ENCODE results near the gene LPAR2. TPM values are rescaled to one million over a fixed set of nuclear protein-coding genes. Genes with fewer than 3 reads are reported as not detected.

LPAR2 gene
- total and polyA plus RNA-seq, 10 of the 15 experiments (the other 5 are each of a cell fraction or from before 2014, with no cell fraction given), result 0.98 to 23.8 (median 10.2) TPM

DNA sequence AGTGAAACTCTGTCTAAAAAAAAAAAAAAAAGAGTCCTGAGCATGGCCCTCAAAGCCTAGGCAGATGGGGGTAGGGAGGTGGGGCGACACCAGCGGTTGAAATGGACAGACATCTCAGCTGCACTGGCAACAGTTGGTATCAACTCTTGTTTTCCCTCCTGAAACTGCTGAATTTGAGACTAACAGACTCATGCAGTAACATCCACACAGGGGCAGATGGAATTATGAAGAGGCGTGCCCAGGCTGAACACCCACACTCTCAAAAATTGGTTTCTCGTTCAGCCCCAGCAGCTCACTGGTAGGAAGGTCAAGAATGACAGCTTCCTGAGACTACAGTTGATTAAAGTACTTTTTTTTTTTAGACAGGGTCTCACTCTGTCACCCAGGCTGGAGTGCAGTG lies 33.6 kb downstream of the LPAR2 start:
- intact Hi-C loops (cut with micrococcal nuclease; ENCODE audit: unreplicated experiment), result no loop called here
- FAIRE-seq (no peak), DNase-seq (ENCODE audit: low read depth, low spot score) (no peak), ATAC-seq (no peak)
- RAD21 ChIA-PET (ENCODE audit: unreplicated experiment), result interaction anchor here (0.7 to 1.3 kb wide), 3 partner anchors 21 to 68 kb away, joined by 3 to 4 read pairs (median 3); no protein-coding TSS in a partner anchor
- no peak overlapping the region for H3K9ac ChIP-seq (ENCODE audit: control insufficient read depth, insufficient read depth, low read length)
- WGBS (ENCODE audit: insufficient coverage, insufficient replicate concordance, low lambda C conversion rate, missing lambda C conversion rate), result 14% methylated on average over 4 of the region's 4 CpGs
- no peak overlapping the region for H3K4me2 ChIP-seq (ENCODE audit: control insufficient read depth, insufficient read depth)
- H4K20me1 ChIP-seq (ENCODE audit: control insufficient read depth, insufficient read depth), result no peaks in the 10 kb centered on the region
- no peak overlapping the region for H3K27ac ChIP-seq (ENCODE audit: control insufficient read depth, insufficient read depth)
- CTCF ChIA-PET, result no interaction called here
- no peak overlapping the region; the same call in 1 of the 2 replicates for H2AFZ ChIP-seq (ENCODE audit: control insufficient read depth, low read depth, low read length)
- POLR2A ChIA-PET, result no interaction called here
- TF ChIP-seq, protein P1, sequence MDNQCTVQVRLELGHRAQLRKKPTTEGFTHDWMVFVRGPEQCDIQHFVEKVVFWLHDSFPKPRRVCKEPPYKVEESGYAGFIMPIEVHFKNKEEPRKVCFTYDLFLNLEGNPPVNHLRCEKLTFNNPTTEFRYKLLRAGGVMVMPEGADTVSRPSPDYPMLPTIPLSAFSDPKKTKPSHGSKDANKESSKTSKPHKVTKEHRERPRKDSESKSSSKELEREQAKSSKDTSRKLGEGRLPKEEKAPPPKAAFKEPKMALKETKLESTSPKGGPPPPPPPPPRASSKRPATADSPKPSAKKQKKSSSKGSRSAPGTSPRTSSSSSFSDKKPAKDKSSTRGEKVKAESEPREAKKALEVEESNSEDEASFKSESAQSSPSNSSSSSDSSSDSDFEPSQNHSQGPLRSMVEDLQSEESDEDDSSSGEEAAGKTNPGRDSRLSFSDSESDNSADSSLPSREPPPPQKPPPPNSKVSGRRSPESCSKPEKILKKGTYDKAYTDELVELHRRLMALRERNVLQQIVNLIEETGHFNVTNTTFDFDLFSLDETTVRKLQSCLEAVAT (IDR thresholded peaks at IDR 0.05), result peak; percentile 46; the same call in 1 of the 2 replicates
- TF ChIP-seq KAT2A (conservative IDR thresholded peaks at IDR 0.05; ENCODE audit: control insufficient read depth, low read depth, low read length), result no peak
- H3K9me3 ChIP-seq (replicated peaks; ENCODE audit: control insufficient read depth, insufficient read depth, low read length), result no peaks in the 10 kb centered on the region
- no peaks in the 10 kb centered on the region for H3K27me3 ChIP-seq (replicated peaks in 1 of 2; ENCODE audit: control insufficient read depth in 2 of 2, insufficient read depth in 2 of 2, low read length in 1 of 2)
- in situ Hi-C loops (cut with MboI), result no loop called here
- H3K4me3 ChIP-seq, result no peak overlapping the region
- peaks cover 49% of the 10 kb centered on the region for H3K4me1 ChIP-seq (ENCODE audit: control insufficient read depth, insufficient read depth, low read length)
- BruUV-seq (replicated peaks), result no TSS peak
- H3K36me3 ChIP-seq (ENCODE audit: control insufficient read depth in 2 of 2, insufficient read depth in 2 of 2, low read length in 1 of 2), result peaks cover 0 to 8% of the 10 kb centered on the region in 2 experiments; a peak in 2 of 4 replicates
- SMC1A ChIA-PET (ENCODE audit: uncharacterized antibody, unreplicated experiment), result no interaction called here
- H3K79me2 ChIP-seq (ENCODE audit: control insufficient read depth, insufficient read depth, low read length), result no peaks in the 10 kb centered on the region; the same call in 1 of the 2 replicates

- intact Hi-C loops (cut with micrococcal nuclease; ENCODE audit: unreplicated experiment), result no loop called here
- TF ChIP-seq, protein P2, sequence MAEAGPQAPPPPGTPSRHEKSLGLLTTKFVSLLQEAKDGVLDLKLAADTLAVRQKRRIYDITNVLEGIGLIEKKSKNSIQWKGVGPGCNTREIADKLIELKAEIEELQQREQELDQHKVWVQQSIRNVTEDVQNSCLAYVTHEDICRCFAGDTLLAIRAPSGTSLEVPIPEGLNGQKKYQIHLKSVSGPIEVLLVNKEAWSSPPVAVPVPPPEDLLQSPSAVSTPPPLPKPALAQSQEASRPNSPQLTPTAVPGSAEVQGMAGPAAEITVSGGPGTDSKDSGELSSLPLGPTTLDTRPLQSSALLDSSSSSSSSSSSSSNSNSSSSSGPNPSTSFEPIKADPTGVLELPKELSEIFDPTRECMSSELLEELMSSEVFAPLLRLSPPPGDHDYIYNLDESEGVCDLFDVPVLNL (IDR thresholded peaks at IDR 0.05; ENCODE audit: low read depth, low read length), result no peak
- no peak for TF ChIP-seq NR2C2 (IDR thresholded peaks at IDR 0.05; ENCODE audit: borderline replicate concordance, control insufficient read depth, insufficient read length, low read depth)
- no peak for TF ChIP-seq ZNF274 (IDR thresholded peaks at IDR 0.05; ENCODE audit: insufficient read depth, insufficient read length)
- no peak for TF ChIP-seq KLF5 (IDR thresholded peaks at IDR 0.05; ENCODE audit: partially characterized antibody)
- TF ChIP-seq HSF1 (IDR thresholded peaks at IDR 0.05; ENCODE audit: low read depth, low read length), result no peak
- TF ChIP-seq, protein P3, sequence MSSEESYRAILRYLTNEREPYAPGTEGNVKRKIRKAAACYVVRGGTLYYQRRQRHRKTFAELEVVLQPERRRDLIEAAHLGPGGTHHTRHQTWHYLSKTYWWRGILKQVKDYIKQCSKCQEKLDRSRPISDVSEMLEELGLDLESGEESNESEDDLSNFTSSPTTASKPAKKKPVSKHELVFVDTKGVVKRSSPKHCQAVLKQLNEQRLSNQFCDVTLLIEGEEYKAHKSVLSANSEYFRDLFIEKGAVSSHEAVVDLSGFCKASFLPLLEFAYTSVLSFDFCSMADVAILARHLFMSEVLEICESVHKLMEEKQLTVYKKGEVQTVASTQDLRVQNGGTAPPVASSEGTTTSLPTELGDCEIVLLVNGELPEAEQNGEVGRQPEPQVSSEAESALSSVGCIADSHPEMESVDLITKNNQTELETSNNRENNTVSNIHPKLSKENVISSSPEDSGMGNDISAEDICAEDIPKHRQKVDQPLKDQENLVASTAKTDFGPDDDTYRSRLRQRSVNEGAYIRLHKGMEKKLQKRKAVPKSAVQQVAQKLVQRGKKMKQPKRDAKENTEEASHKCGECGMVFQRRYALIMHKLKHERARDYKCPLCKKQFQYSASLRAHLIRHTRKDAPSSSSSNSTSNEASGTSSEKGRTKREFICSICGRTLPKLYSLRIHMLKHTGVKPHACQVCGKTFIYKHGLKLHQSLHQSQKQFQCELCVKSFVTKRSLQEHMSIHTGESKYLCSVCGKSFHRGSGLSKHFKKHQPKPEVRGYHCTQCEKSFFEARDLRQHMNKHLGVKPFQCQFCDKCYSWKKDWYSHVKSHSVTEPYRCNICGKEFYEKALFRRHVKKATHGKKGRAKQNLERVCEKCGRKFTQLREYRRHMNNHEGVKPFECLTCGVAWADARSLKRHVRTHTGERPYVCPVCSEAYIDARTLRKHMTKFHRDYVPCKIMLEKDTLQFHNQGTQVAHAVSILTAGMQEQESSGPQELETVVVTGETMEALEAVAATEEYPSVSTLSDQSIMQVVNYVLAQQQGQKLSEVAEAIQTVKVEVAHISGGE (CRISPR knock-in tag; IDR thresholded peaks at IDR 0.05), result no peak
- TF ChIP-seq ZBED1 (IDR thresholded peaks at IDR 0.05; ENCODE audit: borderline replicate concordance), result no peak
Measured at GRCh38 chr19:19592690-19593089, 35.3 kb downstream of the LPAR2 start.

More at GRCh38 chr19:19592690-19593089, 35.3 kb downstream of the LPAR2 start:
- Histone ChIP-seq H3K79me2 (ENCODE audit: control insufficient read depth, insufficient read depth, low read length) (no peaks in the 10 kb centered on the region; the same call in 1 of the 2 replicates), H3K9me3 (replicated peaks; ENCODE audit: control insufficient read depth, insufficient read depth, low read length) (no peaks in the 10 kb centered on the region), H3K27me3 (replicated peaks in 1 of 2; ENCODE audit: control insufficient read depth in 2 of 2, insufficient read depth in 2 of 2, low read length in 1 of 2) (no peaks in the 10 kb centered on the region), H3K4me1 (ENCODE audit: control insufficient read depth, insufficient read depth, low read length) (peaks cover 32% of the 10 kb centered on the region), H3K36me3 (ENCODE audit: control insufficient read depth in 2 of 2, insufficient read depth in 2 of 2, low read length in 1 of 2) (peaks cover 0 to 8% of the 10 kb centered on the region in 2 experiments; a peak in 2 of 4 replicates), H4K20me1 (ENCODE audit: control insufficient read depth, insufficient read depth) (no peaks in the 10 kb centered on the region), H3K27ac (ENCODE audit: control insufficient read depth, insufficient read depth) (no peak overlapping the region), H3K9ac (ENCODE audit: control insufficient read depth, insufficient read depth, low read length) (no peak overlapping the region), H3K4me3 (no peak overlapping the region), H2AFZ (ENCODE audit: control insufficient read depth, low read depth, low read length) (no peak overlapping the region), H3K4me2 (ENCODE audit: control insufficient read depth, insufficient read depth) (no peak overlapping the region)
- no peak for FAIRE-seq
- in situ Hi-C loops (cut with MboI), result no loop called here
- ChIA-PET POLR2A (interaction anchor here (3.1 kb wide), 1 partner anchor 9 kb away, joined by 23 read pairs; no protein-coding TSS in a partner anchor), RAD21 (ENCODE audit: unreplicated experiment) (interaction anchor here (2.1 kb wide), 1 partner anchor 38 kb away, joined by 7 read pairs; no protein-coding TSS in a partner anchor), CTCF (interaction anchor here (0.6 kb wide), 1 partner anchor 20 kb away, joined by 3 read pairs; no protein-coding TSS in a partner anchor), SMC1A (ENCODE audit: uncharacterized antibody, unreplicated experiment) (interaction anchor here (0.8 to 2.3 kb wide), 3 partner anchors 20 to 646 kb away, joined by 3 to 7 read pairs (median 4); no protein-coding TSS in a partner anchor)
- WGBS (ENCODE audit: insufficient coverage, insufficient replicate concordance, low lambda C conversion rate, missing lambda C conversion rate), result 65% methylated on average over 10 of the region's 10 CpGs
- no peak for ATAC-seq
- no peak for DNase-seq (ENCODE audit: low read depth, low spot score)
- no TSS peak for BruUV-seq (replicated peaks)

All from GM12878 (cell line).